UCSD-AML1 (cell line): Measurements from ENCODE around the gene CXADR.

Experiments
- DNase-seq: peaks from one replicate; lab custom pipeline; 2025; ENCODE audit not compliant: unreplicated experiment; lab: John Stamatoyannopoulos, UW

The CXADR gene

GRCh38 chr21:17539323-17539722 is 26.5 kb downstream of the CXADR start:
- DNase-seq, result no peak

DNA sequence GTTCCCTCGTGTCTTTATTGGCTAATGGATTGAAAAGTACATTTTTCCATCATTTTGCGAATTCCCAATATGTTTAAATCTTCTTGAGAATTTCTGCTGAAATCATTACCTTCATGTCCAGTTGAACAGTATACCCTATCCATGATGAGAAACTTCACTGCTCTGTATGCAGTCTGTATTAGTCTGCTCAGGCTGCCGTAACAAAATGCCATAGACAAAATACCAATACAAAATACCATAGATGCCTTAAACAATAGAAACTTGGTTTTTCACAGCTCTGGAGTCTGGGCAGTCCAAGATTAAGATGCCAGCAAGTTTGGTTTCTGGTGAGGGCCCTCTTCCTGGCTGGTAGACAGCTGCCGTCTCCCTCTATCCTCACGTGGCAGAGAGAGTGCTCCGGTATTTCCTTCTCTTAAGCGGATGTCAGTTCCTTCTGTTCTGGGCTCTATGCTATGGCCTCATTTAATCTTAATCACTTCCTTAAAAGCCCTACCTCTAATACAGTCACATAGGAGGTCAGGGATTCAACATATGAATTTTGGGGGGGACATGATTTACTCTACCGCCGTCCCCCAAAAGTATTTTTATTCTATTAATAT is 27.0 kb downstream of the CXADR start:
- DNase-seq, result no peak

DNA sequence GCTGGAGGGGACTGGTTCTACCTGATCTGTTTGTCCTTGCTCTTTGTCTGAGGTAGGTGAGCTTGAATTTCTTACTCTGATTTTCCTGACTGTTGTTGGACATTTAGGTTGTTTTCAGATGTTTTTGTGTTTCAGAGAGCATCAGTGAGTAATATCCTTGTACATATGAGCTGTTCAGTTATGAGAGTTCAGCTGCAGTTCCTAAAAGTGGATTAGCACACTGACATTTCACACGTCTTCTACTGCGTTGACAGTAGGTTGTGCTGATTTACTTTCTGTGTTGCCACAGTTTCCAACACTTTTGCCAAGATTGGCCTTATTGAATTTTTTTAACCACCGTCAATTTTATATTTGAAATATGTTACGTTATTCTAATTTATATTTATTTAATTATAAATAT is 27.7 kb downstream of the CXADR start:
- DNase-seq, result no peak

DNA sequence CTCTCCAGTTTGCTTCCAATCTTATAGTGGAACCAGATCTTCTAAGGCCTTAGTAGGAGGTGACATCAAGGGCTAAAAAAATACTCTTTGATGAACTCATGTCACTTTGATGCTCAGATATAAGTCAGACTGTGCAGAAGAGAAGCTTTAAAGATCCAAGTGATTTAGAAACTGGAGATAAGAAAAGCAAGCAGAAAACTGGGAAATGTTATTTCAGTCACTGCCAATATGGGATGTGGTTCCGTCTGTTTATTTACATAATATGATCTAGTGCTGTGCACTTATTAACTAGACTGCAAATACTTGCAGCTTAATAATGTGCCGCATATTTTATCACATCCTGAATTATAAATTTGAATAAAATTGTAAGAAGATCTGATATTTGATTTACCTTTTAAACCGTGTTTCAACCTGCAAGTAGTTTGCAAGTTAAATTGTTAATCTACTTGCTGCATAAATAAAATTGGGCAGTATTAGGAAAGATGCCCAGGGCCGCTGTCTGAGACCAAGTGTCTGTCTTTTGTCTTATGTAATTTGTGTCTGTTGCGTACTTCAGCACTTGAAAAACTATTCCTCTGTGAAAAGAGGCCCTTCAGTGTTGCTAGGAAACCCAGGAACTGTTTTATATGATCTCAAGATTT is 29.6 kb downstream of the CXADR start:
- DNase-seq, result no peak

DNA sequence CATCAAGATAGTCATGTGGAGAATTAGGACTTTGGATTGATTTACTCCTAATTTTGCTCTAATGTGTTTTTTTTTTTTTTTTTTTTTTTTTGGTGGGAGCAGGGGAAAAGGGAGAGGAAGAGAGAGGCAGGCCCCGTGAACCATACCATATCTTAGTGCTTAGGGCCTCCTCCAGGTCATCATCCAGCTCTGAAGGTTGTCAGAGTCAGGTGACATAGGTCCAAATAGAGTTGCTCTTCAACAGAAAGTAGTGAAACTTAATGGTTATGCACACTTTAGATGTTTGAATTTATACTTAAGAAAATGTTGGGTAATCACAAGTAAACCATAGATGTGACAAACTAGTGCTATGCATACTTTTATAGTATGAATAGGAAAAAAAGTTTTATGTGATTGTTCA is 32.2 kb downstream of the CXADR start:
- no peak for DNase-seq

GRCh38 chr21:17548262-17548661 is 35.4 kb downstream of the CXADR start:
- no peak for DNase-seq

DNA sequence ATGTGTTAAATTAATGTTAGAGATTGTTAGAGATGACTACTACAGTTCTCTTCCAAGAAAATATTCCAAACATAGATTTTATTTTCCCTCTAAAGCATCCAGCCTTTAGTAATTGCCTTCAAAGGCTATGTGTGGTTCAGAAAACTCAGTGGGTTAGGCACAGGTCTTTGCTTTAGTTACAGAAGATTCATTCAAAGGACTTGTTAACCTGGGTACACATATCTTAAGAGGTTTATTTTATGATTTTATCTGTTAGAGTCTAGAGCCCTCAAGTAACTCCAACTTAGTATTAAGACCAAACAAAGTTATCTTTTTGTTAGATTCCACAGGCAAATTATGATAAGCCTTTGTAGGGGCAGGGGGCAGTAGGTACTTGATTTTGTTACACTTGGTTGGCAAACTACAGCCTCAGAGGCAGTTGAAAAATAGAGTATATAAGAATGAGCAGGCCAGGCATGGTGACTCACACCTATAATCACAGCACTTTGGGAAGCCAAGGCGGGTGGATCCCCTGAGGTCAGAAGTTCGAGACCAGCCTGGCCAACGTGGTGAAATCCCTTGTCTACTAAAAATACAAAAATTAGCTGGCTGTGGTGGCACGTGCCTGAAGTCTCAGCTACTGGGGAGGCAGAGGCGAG is 37.9 kb downstream of the CXADR start:
- no peak for DNase-seq

- no peak for DNase-seq
These were observed 39.6 kb downstream of the CXADR start for GRCh38 chr21:17552410-17552809.

- no peak for DNase-seq
These were observed 41.3 kb downstream of the CXADR start for GRCh38 chr21:17554120-17554519.

DNA sequence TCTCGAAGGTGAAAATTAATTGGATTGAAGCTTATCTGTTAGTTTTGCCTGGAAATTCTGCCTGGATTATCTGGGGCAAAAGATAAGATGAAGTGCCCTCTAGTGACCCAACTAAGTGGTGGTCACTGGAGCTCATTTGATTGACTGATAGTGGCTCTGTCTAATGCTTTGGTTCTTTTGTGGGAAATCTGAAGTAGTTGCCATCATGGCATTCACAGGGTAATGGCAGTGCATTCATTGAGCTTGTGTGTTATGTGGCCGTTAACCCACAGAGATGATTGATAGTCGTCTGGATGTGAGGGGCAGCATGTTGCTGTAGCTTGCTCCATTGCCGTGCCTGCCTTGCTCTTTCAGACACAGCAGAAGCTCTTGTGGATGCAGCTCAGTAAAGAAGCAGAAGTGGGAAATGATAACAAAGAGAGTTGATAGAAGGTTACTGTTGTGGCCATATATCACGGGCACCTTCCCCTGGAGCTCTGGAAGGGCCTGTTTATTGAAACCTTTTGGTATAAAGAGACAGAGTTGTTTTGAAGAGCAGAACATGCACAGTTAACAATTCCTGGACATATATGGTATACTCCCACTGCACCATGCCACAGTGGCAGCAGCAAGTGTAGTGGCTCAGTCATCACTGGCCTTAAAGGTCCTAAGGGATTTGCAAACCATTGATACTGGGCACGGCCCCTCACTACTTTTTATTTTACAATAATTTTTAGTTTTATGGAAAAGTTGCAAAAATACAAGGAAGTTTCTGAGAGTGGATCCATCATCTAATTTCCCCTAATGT is 42.0 kb downstream of the CXADR start:
- DNase-seq, result no peak

DNA sequence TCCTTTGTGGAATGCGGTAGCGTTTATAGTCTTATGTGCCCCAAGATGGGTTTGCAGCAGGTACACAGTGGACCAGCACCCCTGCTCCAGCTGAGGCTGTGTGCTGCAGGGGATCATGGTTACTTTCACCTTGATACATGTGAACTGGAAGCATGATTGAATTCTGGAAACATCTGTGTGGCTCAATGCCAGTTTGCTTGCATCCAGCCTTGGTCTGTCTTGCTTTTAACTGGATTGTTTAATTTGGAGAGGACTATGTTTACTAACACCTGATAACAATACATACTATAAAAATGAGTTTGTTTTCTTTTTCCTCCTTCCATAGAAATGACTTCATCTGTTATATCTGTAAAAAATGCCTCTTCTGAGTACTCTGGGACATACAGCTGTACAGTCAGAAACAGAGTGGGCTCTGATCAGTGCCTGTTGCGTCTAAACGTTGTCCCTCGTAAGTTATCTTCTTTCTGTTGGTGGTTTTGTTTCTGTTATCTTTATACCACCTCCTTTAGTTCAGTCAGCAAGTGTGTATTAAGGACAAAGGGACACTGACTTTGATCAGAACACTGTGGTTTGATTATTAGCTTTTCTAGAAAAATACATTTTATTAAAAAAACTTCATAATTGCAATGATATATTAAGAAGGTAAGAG is 47.7 kb downstream of the CXADR start:
- no peak for DNase-seq

GRCh38 chr21:17570786-17571185 is 57.9 kb downstream of the CXADR start:
- DNase-seq, result no peak

- DNase-seq, result no peak
These were observed 59.6 kb downstream of the CXADR start for GRCh38 chr21:17572431-17572830.

DNA sequence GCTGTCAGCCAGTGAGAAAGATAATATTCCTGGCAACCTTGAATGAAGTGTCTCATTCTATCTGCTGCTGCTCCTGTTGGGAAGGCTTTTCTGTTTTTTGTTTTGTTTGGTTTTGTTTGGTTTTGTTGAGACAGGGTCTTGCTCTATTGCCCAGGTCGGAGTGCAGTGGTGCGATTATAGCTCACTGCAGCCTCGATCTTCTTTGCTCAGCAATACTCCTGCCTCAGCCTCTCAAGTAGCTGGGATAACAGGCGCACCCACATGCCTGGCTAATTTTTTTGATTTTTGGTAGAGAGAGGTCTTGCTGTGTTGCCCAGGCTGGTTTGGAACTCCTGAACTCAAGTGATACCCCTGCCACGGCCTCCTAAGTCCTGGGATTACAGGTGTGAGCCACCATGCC is 62.2 kb downstream of the CXADR start:
- no peak for DNase-seq

- no peak for DNase-seq
These were observed 63.4 kb downstream of the CXADR start for GRCh38 chr21:17576080-17576835.

DNA sequence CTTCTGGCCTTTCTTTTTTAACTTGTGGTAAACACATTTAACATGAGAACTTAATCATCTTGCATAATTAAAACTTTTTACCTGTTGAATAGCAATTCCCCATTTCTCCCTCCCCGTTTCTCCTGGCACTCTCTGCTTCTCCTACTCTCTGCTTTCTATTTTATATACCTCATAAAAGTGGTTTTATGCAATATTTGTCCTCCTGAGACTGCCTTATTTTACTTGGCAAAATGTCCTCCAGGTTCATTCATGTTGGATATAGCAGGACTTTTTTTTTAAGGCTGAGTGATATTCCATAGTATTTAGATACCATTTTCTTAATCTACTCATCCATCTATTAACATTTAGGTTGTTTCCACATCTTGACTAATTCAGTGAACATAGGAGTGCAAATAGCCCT is 64.9 kb downstream of the CXADR start:
- no peak for DNase-seq

DNA sequence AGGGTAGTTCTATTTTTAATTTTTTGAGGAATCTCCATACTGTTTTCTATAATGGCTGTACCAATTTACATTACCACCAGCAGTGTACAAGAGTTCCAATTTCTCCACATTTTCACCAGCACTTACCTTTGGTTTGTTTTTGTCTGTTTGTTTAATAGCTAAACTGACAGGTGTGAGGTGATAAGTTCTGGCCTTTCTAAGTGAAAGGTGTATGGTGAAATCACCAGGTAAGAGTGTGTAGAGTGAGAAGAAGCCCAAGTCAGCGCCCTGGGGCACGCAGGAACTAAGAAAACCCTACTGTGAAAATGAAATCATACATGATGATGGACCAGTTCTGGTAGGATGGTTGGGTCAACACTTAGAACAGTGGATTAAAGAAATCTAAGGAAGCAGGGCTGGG is 65.3 kb downstream of the CXADR start:
- DNase-seq, result no peak

GRCh38 chr21:17578876-17579275 is 66.0 kb downstream of the CXADR start:
- no peak for DNase-seq

DNA sequence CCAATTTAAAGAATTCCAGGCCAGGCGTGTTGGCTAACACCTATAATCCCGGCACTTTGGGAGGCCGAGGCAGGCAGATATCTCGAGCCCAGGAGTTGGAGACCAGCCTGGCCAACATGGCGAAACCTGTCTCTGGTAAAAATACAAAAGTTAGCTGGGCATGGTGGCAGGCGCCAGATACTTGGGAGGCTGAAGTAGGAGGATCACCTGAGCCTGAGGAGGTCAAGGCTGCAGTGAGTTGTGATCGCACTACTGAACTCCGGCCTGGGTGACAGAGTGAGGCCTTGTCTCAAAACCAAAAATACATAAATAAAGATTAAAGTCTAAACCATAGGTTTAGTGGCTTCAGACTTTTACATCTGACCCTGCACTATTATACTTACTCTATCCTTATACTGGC is 67.5 kb downstream of the CXADR start:
- DNase-seq, result no peak

GRCh38 chr21:17583898-17584297 is 71.1 kb downstream of the CXADR start:
- DNase-seq, result no peak
